GM08714 (cell line): ENCODE measurements around the gene ATL2.
"Not testable (repeated sequence)": the region's sequence is repeated elsewhere in the genome, so short reads cannot be mapped to it uniquely, and the experiment has no call there.

Experiments
- H3K4me3 ChIP-seq: fragments of 200-500 bp; sonication (Bioruptor generic); 2 replicates; pipeline ENCODE4 v1.5.1; 2014; ENCODE audit warnings: mild to moderate bottlenecking, low read length, inconsistent platforms
- ZNF274 ChIP-seq: IDR thresholded peaks from 2 replicates; pipeline ENCODE4 v1.6.1; 2012; ENCODE audit warnings: mild to moderate bottlenecking, low read depth, low read length

ATL2 gene

DNA sequence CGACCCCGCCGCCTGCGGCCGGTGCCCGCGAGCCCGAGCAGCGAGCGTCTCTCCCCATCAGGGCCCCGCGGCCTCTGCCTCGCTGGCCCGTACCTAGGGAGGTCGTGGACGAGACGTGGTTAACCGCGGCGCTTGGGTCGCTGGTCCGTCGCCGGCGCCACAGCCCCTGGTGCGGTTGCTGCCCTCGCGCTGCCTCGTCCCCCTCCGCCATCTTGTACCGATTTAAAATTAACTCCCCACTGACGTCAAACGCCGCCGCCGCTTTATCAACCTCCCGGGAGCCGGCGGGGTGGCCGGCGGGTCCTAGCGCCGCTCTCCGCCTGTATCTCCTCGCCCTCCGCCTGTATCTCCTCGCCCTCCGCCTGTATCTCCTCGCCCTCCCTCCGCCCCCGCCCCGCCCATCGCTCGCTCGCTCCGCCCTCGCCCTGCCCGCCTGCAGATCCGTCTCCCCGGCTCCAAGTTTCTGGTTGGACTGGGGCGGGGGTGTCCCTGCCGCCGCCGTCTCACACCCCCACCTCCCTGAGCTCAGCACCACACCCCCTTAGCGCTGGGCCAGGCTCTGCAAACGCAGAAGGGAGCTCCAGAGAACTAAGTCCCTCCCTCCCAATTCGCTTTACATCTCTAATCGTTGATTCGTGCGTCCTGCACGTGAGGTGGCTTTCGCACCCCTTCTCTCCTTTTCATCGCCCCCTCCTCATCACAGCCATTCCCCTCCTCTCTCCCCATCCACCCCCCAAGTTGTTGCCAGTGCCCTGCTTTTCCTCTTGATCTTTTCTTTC is at the start of gene ATL2:
ATL2 (minus strand) TSS at position 224 of the 779 bp plus-strand sequence; CDS start at position 211, 13 bp downstream.
- H3K4me3 ChIP-seq = peak within 1 kb of the TSS; percentile 89
- no peak for TF ChIP-seq ZNF274

DNA sequence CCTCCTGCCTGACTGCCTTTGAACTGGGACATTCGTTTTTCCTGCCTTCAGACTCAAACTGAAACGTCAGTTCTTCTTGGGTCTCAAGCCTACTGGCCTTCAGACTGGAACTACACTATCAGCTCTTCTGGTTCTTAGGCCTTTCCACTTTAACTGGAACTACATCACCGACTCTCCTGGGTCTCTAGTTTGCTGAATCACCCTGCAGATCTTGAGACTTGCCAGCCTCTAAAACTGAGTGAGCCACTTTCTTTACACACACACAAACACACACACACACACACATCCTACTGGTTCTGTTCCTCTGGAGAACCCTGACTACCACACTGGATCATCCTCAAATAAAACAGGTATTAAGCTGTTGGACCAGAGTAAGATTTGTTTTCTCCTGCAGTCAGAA is 46.7 kb upstream of the ATL2 start:
- no peak overlapping the region for H3K4me3 ChIP-seq
- TF ChIP-seq ZNF274 = no peak

DNA sequence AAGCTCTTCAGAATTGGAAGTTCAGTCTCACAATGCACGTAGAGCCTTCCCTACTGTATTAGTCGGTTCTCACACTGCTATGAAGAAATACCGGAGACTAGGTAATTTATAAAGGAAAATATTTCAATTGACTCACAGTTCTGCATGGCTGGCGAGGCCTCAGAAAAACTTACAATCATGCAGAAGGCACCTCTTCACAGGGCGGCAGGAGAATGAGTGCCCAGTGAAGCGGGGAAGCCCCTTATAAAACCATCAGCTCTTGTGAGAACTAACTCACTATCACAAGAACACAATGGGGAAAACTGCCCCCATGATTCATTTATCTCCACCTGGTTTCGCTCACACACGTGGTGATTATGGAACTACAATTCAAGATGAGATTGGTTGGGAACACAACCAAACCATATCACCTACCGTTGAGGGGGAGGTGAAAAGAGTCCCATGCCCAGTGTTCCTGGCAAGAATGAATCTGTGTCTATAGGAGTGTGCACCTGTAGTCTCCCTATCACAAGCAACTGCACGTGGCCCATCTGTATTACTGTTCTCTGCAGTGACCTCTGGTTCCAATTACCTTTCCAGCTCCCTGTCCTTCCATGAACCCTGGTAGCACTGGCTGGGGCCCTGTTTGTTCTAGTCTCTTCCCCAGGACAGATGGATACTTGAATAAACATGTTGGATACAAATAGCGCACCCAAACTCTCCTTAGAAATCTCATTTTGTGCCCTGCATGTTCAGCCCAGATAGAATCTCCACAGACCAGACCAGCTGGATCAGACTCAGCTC is 44.4 kb upstream of the ATL2 start:
- no peak overlapping the region for H3K4me3 ChIP-seq
- TF ChIP-seq ZNF274 = no peak

DNA sequence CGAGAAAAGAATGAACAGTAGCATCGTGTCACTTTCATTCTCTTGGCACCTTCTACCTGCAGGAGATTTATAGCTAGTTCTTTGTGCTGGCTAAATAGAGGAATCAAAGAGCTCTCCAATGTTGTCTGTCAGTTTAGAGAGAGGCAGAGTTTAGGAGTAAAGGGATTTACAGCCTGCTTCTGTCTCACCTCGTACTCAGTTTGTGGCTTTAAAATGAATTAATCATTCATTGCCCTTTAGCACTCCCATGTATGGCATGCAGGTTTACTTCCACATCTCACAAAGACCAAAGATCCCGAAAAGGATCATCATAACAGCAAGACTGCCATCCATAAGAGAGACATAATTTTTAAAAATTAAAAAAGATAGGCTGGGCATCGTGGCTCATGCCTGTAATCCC is 42.4 kb upstream of the ATL2 start:
- no peak for TF ChIP-seq ZNF274

DNA sequence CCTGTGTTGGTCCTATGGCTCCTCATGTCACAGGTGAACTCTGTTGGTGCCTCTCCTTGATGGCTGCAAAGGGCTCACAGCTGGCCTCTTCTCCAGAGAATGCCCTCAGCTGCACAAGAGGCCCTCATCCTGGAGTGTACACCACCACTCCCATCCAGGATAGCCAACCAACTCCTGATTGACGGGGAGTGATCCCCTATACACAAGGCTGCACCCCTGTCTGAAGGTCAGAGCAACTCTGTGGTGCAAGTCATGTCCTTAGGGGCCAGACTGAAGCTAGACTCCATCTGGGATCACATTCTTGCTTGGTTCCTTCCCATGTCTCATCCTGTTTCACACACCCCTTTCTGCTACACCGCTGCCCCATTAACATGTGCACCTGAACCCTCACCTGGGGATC is 41.7 kb upstream of the ATL2 start:
- no peak for TF ChIP-seq ZNF274
- no peak overlapping the region for H3K4me3 ChIP-seq

More for the DNA sequence above, 42.4 kb upstream of the ATL2 start:
- no peak overlapping the region for H3K4me3 ChIP-seq

DNA sequence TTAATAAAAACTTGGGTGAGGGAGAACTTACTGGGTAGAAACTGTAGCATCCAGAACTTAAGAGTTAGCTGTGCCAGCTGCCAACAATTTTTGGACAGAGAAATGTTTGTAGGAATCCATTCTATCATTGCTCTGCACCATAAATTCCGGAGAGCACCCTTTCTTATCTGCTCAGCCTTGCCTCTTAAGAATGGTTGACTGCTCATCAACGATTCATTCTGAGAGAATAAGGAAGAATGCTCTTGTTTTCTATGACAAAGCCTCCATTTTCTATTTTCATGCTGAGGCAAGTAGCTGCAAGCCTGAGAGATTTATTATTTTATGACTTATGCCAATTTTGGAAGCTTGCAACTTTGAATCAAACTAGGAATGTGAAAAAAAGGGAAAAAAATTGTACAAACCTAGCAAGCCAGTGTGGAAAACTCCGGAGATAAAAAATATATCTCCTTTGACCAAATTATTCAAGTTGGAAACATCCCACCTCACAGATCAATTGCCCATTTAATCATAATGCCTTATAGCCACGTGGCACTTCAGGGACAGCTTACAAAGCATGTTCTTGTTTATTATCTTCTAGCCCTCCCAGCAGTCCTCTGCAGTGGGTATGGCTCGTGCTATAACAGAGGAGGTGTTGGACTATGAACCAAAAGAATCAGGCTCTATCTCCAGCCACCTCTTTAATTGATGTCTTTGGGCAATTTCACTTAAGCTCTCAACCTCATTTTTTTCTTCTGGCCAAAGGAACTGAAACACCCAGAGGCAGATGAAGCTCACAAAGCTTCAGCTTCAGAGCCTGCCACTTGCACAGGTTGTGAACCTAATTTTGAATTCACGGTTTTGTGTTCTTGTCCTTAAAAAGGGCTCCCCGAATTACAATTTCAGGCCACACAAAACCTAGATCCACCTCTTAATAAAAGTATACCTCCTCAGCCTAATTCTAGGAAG is 40.9 kb upstream of the ATL2 start:
- H3K4me3 ChIP-seq = no peak overlapping the region

DNA sequence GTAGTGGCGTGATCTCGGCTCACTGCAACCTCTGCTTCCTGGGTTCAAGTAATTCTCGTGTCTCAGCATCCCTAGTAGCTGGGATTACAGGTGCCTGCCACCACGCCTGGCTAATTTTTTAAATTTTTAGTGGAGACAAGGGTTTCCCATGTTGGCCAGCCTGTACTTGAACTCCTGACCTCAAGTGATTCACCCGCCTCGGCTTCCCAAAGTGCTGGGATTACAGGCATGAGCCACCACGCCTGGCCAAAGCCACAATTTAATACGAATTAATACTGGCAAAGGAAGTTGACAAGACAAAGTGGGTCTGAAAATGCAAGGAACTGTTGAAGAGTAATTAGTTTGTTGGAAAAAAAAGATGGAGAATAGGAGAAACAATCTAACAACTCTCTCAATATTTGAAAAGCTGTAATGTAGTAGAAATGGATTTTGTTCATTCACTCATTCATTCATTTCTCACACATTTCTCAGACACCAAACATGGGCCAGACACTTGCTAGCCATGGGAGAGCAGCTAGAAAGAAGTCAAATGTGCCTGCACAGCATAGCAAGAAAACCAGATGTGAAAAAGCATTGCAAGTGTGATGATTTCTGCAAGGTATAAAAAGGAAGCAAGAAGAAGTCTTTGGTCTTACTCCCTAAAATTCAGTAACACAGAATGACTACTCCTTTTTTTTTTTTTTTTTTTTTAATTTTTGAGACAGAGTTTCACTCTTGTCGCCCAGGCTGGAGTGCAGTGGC is 39.4 kb upstream of the ATL2 start:
- H3K4me3 ChIP-seq = no peak overlapping the region
- TF ChIP-seq ZNF274 = no peak

More for the DNA sequence above, 40.9 kb upstream of the ATL2 start:
- TF ChIP-seq ZNF274 = no peak

DNA sequence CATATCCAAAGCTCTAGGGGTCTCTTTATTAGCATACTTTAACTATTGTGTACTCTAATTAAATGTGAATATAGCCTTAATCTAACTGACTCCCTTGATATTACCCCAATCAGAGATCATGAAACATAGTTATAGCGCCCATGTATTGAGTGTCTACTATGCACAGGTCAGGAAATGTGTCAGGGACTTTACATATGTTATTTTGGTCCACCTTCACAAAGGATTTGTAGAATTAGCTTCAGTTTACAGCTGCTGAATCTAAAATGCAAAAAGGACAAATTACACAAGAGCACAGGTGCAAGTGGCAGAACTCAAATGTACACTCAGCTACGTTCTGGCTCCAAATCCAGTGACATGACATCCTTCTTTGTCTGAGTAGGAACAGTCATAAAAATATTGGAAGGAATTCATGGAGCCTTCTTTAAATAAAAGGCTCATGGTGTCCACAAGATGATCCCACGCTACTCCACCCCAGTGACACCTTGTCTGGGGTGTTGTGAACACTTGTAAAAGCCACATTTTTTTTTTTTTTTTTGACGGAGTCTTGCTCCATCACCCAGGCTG is 38.7 kb upstream of the ATL2 start:
- TF ChIP-seq ZNF274 = no peak

DNA sequence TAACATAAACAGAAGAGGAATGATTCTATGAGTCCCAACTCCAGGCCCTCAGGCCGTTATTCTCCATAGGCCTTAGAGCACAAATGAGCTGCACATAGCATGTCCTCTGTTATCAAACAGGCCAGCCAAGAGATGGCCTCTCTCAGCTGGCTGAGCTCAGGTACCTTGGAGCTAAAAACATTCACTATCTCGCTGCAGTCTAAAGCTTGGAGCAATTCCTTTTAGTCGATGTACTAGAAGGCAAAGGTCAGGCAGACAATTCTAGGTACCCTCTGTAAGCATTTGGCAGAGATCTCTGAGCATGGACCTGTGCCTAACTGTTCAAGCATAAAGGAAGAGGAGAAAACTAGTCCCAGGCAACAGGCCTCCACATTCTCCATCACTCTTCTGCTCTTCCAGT is 38.0 kb upstream of the ATL2 start:
- no peak overlapping the region for H3K4me3 ChIP-seq
- TF ChIP-seq ZNF274 = no peak

More for the DNA sequence above, 38.7 kb upstream of the ATL2 start:
- no peak overlapping the region for H3K4me3 ChIP-seq

DNA sequence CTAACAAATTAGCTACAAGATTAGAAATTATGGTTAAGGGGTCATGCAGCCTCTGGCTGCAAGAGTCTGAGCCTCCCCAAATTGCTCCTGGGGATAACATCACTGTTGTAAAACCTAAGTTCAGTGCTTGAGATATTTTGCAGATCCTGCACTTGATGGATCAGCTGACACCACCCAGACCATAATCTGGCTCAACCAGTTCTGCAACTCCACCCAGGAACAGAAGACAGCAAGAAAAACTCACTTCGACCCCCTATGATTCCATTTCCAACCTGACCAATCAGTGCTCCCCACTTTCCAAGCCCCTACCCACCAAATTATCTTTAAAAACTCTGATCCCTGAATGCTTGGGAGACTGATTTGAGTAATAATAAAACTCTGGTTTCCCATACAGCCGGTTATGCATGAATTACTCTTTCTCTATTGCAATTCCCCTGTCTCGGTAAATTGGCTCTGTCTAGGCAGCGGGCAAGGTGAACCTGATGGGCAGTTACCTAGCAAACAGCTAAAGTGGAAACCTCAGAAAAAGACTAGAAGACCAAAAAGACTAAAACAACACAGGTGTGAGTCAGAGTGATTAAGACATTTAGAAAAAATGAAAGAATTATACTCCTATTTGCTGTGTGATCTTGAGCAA is 35.3 kb upstream of the ATL2 start:
- H3K4me3 ChIP-seq = not testable (repeated sequence)

DNA sequence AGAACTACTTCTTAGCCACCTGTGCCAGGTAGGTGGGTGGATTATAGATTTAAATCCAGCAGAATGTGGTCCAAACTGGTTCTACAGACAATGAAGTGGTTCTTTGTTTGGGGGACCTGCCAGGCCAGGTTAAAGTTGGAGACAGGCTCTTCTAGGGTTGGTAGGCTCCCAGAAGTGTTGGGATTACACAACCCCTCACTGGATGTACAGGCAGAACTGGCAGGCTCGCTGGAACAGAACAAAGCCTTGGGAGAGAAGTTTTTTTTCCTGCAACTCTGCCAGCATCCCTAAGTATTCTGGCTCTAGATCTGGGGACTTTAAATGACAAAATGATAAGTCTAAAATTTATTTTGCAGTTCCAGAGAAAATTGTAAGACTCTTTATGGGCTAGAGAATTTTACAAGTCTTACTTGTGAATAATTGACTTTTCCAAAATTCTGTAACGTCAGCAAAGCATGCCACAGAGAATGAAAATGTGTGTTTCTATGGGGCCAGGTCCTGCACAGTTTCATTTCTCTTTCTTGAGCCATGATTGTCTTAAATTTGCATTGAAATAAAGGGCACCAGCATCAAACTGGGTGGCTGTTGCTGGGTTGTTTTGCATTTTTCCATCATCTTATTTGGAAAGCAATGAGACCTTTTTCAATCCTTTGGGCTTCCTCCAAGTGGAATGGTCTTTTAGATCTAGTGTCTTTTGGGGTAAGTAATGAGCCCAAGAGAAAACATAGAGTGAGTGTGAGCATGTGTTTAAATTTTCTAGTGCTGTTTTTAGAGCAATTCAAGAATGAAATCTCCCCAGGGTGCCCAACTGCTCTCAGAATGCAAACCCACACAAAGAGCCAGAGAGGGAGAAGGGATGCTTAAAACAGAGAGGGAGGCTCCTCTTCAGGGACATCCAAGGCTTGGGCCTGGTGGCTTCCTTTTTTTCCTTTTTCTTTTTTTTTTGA is 32.4 kb upstream of the ATL2 start:
- no peak overlapping the region for H3K4me3 ChIP-seq
- TF ChIP-seq ZNF274 = no peak

DNA sequence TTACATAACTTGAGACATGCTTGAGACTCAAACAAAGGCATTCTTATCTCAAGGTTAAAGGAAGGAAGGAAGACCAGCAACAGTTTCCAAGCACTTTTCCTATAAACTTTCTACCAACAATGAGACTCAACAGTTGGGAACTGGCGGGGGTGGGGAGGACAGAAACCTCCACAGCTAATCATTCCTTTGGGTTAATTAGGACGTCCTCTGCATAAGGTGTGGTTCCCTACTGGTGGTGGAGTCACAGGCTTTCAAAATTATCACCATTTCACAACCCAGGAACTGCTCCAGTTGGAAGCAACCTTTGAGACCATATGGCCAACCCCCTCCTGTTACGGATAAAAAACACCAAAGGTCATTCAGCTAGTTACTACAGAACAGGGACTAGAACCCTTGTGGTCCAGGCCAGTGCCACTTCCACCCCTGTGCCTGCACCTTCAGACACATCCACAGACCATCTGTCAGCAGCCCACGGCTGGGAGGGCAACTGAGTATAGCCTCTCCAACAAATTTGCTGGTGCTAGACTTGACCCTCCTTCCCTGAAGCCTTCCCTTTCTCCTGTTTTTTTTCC is 30.1 kb upstream of the ATL2 start:
- TF ChIP-seq ZNF274 = no peak
- H3K4me3 ChIP-seq = no peak overlapping the region
